Heart right ventricle (tissue), 16 donors: ENCODE data around the gene IMMP1L. TPM values are rescaled to one million over a fixed set of nuclear protein-coding genes. Genes with fewer than 3 reads are reported as not detected.

ENCODE experiments used
- ATAC-seq, 8 donors: fragments of 200-7000 bp; cut with Tn5 transposase; one replicate each; pipeline ENCODE4 v1.9.1; 2020; ENCODE audit warnings: mild to moderate bottlenecking in 8 of 8, moderate library complexity in 8 of 8, moderate number of reproducible peaks in 1 of 8
- DNase-seq, 2 donors: peaks; one replicate each; pipeline ENCODE4 v3.0.0-alpha.2; 2020
- H3K27ac ChIP-seq, 10 donors: fragments of 200-600 bp; sonication (generic) in 2 of 10; one replicate each; pipeline versions ENCODE4 v1.5.0 to v1.8.0; 2020 to 2022; ENCODE audit warnings: mild to moderate bottlenecking in 3 of 10
- H3K27me3 ChIP-seq, 7 donors: fragments of 200-600 bp; one replicate each; pipeline ENCODE4 v1.8.0; 2021 to 2022; ENCODE audit warnings: mild to moderate bottlenecking in 2 of 7
- H3K36me3 ChIP-seq, 9 donors: fragments of 200-600 bp; sonication (generic) in 1 of 9; one replicate each; pipeline versions ENCODE4 v1.5.0 to v1.8.0; 2020 to 2022; ENCODE audit warnings: mild to moderate bottlenecking in 2 of 9
- H3K4me1 ChIP-seq, 9 donors: fragments of 200-600 bp; sonication (generic) in 1 of 9; one replicate each; pipeline versions ENCODE4 v1.5.0 to v1.8.0; 2020 to 2022; ENCODE audit warnings: mild to moderate bottlenecking in 4 of 9
- H3K4me3 ChIP-seq, 10 donors: fragments of 200-600 bp; sonication (generic) in 2 of 10; one replicate each; pipeline versions ENCODE4 v1.5.0 to v1.8.0; 2020 to 2022; ENCODE audit warnings: mild to moderate bottlenecking in 7 of 10, moderate library complexity in 2 of 10
- H3K9me3 ChIP-seq, 11 donors: fragments of 200-600 bp in 10 of 11; sonication (generic) in 2 of 11; one replicate each; pipeline versions ENCODE4 v1.5.0 to v1.8.0; 2013 to 2022; ENCODE audit warnings: mild to moderate bottlenecking in 2 of 11, control low read depth in 1 of 11, moderate library complexity in 1 of 11
- CTCF ChIP-seq, 9 donors: fragments of 200-600 bp; sonication (generic) in 2 of 9; IDR thresholded peaks; one replicate each; pipeline versions ENCODE4 v1.5.0 to v1.8.0; 2021 to 2022; ENCODE audit warnings: antibody characterized with exemption in 9 of 9, mild to moderate bottlenecking in 5 of 9, moderate library complexity in 1 of 9
- WGBS, 2 donors: extraction: QIAGEN DNeasy Blood & Tissue Kit; methylation state at CpG; one replicate each; pipeline ENCODE4 v1.1.7; 2013; ENCODE audit warnings: inconsistent platforms in 1 of 2; 5-methylcytosine and 5-hydroxymethylcytosine counted together
- intact Hi-C, 10 donors: fragments of 100-400 bp; cut with DNase I; formaldehyde crosslinking; loops; one replicate each; pipeline versions ENCODE4 v1.11.1 to v1.14.2; 2022
- polyA plus RNA-seq, 2 donors: library from polyadenylated mRNA; stranded (reverse); fragments of 200-250 nt; gene quantifications; one replicate each; pipeline ENCODE4 v1.2.3, GENCODE V29; 2013
- total RNA-seq, 10 donors: library from RNA; stranded (reverse); fragmentation: NEBNext Ultra II Directional in 3 of 10; extraction: Animal tissue kit (Norgen Biotek cat#: 25700) in 3 of 10; gene quantifications; one replicate each; pipeline versions ENCODE4 v1.2.1 to v1.2.4, GENCODE V29; 2021 to 2023
- donor health status: Arrhythmogenic right ventricular cardiomyopathy.
- donor health status: ischemic (EF 13 %, LVEDD 7.1; RV severe dilation, severe dysfunction).
- donor health status: healthy with polysubstance abuse.
- donor health status: DM: no; HTN: yes; CAD: no.
- donor health status: DM: no; HTN: no; CAD: no.
- donor health status: ischemic (EF 25% LVEDD 6.9; RV normal size, moderate dysfunction).
- donor health status: ischemic (EF 25% LVEDD 5.7; RV mildly dilated, moderate dysfunction).
- donor health status: healthy.
- donor health status: DM: yes; HTN: yes; CAD: no.
- donor health status: Ischemic cardiomyopathy.
- donor health status: ischemic (EF 35%, LVEDD 5.7; RV mildly dilated, moderate dysfunction).
- donor health status: nonischemic (EF 11% LVEDD 7.7; RV severe dilation, severe dysfunction).
- donor health status: DM: yes; HTN: yes; CAD: no.
- donor health status: PGD.
- donor health status: ischemic (EF 29% LVEDD 5.4; RV normal size, mild dysfunction).
- donor health status: nonischemic (EF 23%, LVEDD 6.1; RV moderate dilation, normal function).

IMMP1L gene
- total and polyA plus RNA-seq, 12 donors, result 19.5 to 66.8 (median 29.6) TPM

DNA sequence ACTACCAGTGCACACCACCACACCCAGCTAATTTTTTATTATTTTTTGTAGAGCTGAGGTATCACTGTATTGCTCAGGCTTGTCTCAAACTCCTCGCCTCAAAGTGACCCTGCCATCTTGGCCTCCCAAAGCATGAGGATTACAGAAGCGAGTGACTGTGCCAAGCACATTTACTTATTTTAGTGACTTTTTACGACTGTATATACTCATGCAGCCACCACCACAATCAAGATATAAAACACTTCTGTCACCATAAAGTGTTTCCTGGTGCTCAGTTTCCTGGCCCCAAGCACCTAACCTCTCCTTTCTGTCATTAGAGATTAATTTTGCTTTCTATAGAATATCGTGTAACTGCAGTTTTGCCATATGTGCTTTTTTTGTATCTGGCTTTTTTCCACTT lies 26.1 kb upstream of the IMMP1L start:
- ATAC-seq (no peak), DNase-seq (no peak)
- Histone ChIP-seq H3K4me3 (no peak overlapping the region), H3K27me3 (no peaks in the 10 kb centered on the region), H3K4me1 (no peaks in the 10 kb centered on the region), H3K27ac (no peak overlapping the region), H3K36me3 (peaks cover 0 to 30% (median 0%) of the 10 kb centered on the region in 9 donors), H3K9me3 (no peaks in the 10 kb centered on the region)
- no peak for TF ChIP-seq CTCF (IDR thresholded peaks at IDR 0.05)
- intact Hi-C loops, result no loop called here
- WGBS, 2 donors, result 89 to 93% methylated on average over 4 of the region's 4 CpGs

DNA sequence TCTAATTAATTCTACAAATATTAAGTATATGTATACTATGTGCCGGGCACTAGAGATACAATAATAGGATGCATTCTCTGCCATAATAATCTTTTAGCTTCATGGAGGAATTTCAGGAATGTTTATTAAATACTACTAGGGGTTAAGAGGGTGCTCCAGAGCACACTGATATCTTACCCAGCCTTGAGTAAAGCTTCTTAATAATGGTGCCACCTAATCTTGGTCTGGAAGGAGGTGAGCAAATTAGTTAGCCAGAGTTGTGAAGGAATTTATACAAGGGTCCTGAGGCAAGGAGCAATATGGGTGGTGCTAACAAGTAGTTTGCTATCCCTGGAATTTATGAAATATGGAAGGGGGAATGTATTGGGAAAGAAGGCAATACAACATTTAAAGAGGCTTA lies 21.9 kb upstream of the IMMP1L start:
- Histone ChIP-seq H3K27ac (no peak overlapping the region), H3K27me3 (no peaks in the 10 kb centered on the region), H3K9me3 (no peaks in the 10 kb centered on the region), H3K36me3 (peaks cover 0 to 11% (median 0%) of the 10 kb centered on the region in 9 donors), H3K4me3 (no peak overlapping the region), H3K4me1 (no peaks in the 10 kb centered on the region)
- no peak for ATAC-seq
- no peak for DNase-seq
- WGBS, 2 donors, result 92 to 93% methylated on average over 1 of the region's 1 CpG
- no peak for TF ChIP-seq CTCF (IDR thresholded peaks at IDR 0.05)
- intact Hi-C loops, result no loop called here

GRCh38 chr11:31529701-31530100 lies 20.3 kb upstream of the IMMP1L start:
- H3K4me1 ChIP-seq, result no peaks in the 10 kb centered on the region
- no peak overlapping the region for H3K4me3 ChIP-seq
- H3K36me3 ChIP-seq, result peaks cover 0 to 4% (median 0%) of the 10 kb centered on the region in 9 donors
- ATAC-seq (no peak), DNase-seq (no peak)
- no peaks in the 10 kb centered on the region for H3K27me3 ChIP-seq
- intact Hi-C loops, result no loop called here
- H3K9me3 ChIP-seq, result no peaks in the 10 kb centered on the region
- H3K27ac ChIP-seq, result no peak overlapping the region
- TF ChIP-seq CTCF (IDR thresholded peaks at IDR 0.05), result no peak

- no peak overlapping the region for H3K27ac ChIP-seq
- no peaks in the 10 kb centered on the region for H3K4me1 ChIP-seq
- no peak for TF ChIP-seq CTCF (IDR thresholded peaks at IDR 0.05)
- 71 to 74% methylated on average over 2 of the region's 2 CpGs for WGBS, 2 donors
- H3K9me3 ChIP-seq, result peaks cover 0 to 2% (median 0%) of the 10 kb centered on the region in 11 donors
- no peak overlapping the region for H3K4me3 ChIP-seq
- no peak for ATAC-seq
- no peak for DNase-seq
- peaks cover 0 to 9% (median 0%) of the 10 kb centered on the region in 9 donors for H3K36me3 ChIP-seq
- intact Hi-C loops, result no loop called here
- no peaks in the 10 kb centered on the region for H3K27me3 ChIP-seq
These were observed 19.8 kb upstream of the IMMP1L start for GRCh38 chr11:31529189-31529588.
